Measurements from ENCODE around the gene ETV5.

Gene ETV5

GRCh38 chr3:186080849-186081438, 27.9 kb downstream of the ETV5 start:
- Histone ChIP-seq H3K9me3 (ENCODE audit: control insufficient read depth, insufficient read depth, low read depth, low read length) (no peaks in the 10 kb centered on the region), H3K27ac (ENCODE audit: extremely low read depth, low read depth, low read length) (no peak overlapping the region), H3K4me1 (ENCODE audit: control insufficient read depth, insufficient read depth, low read length) (no peaks in the 10 kb centered on the region), H3K4me3 (ENCODE audit: low read depth, low read length) (no peak overlapping the region), H3K36me3 (ENCODE audit: control insufficient read depth in 2 of 2, insufficient read depth in 1 of 2, low read length in 2 of 2) (peaks cover 0 to 3% of the 10 kb centered on the region in 2 experiments; a peak in 1 of 3 replicates)
- ChIA-PET POLR2A (no interaction called here), CTCF (interaction anchor here (1.2 kb wide), 1 partner anchor 22 kb away, joined by 3 read pairs; no protein-coding TSS in a partner anchor)
- TF ChIP-seq ZBTB21 (tag by site-specific recombination; IDR thresholded peaks at IDR 0.05): no peak
- TF ChIP-seq ZNF423 (tag by site-specific recombination; IDR thresholded peaks at IDR 0.05): no peak
- TF ChIP-seq ZNF473 (tag by site-specific recombination; IDR thresholded peaks at IDR 0.05): no peak
- TF ChIP-seq ZNF777 (tag by site-specific recombination; IDR thresholded peaks at IDR 0.05; ENCODE audit: borderline replicate concordance): no peak
- no peak for TF ChIP-seq ZBTB8A (tag by site-specific recombination; IDR thresholded peaks at IDR 0.05)
- no peak for TF ChIP-seq ZBTB49 (tag by site-specific recombination; IDR thresholded peaks at IDR 0.05; ENCODE audit: low read depth)
- no peak for TF ChIP-seq ZNF837 (tag by site-specific recombination; IDR thresholded peaks at IDR 0.05)
- no peak for TF ChIP-seq ZNF560 (tag by site-specific recombination; IDR thresholded peaks at IDR 0.05; ENCODE audit: borderline replicate concordance)
- no peak for TF ChIP-seq YY1 (tag by site-specific recombination; IDR thresholded peaks at IDR 0.05)
- no peak for TF ChIP-seq ZNF792 (tag by site-specific recombination; IDR thresholded peaks at IDR 0.05)
- no peak for TF ChIP-seq ZNF426 (tag by site-specific recombination; IDR thresholded peaks at IDR 0.05)
- TF ChIP-seq ZXDB (tag by site-specific recombination; IDR thresholded peaks at IDR 0.05): no peak
- TF ChIP-seq ZNF19 (tag by site-specific recombination; IDR thresholded peaks at IDR 0.05; ENCODE audit: low read depth): no peak

- Histone ChIP-seq H3K36me3 (ENCODE audit: control insufficient read depth in 2 of 2, insufficient read depth in 1 of 2, low read length in 2 of 2) (peaks cover 0 to 3% of the 10 kb centered on the region in 2 experiments; a peak in 1 of 3 replicates), H3K4me1 (ENCODE audit: control insufficient read depth, insufficient read depth, low read length) (no peaks in the 10 kb centered on the region), H3K4me3 (ENCODE audit: low read depth, low read length) (no peak overlapping the region), H3K9me3 (ENCODE audit: control insufficient read depth, insufficient read depth, low read depth, low read length) (no peaks in the 10 kb centered on the region), H3K27ac (ENCODE audit: extremely low read depth, low read depth, low read length) (no peak overlapping the region)
- TF ChIP-seq EGR2 (tag by site-specific recombination; IDR thresholded peaks at IDR 0.05; ENCODE audit: low read depth) (peak; percentile 32; the same call in 1 of the 2 replicates), ZNF585B (tag by site-specific recombination; IDR thresholded peaks at IDR 0.05) (no peak), ZNF513 (tag by site-specific recombination; IDR thresholded peaks at IDR 0.05) (no peak)
- ChIA-PET POLR2A (no interaction called here), CTCF (no interaction called here)
Measured at GRCh38 chr3:186079925-186080324, 29.0 kb downstream of the ETV5 start.

GRCh38 chr3:186077466-186077865, 31.4 kb downstream of the ETV5 start:
- no peak overlapping the region for H3K27ac ChIP-seq (ENCODE audit: extremely low read depth, low read depth, low read length)
- TF ChIP-seq ZNF747 (tag by site-specific recombination; IDR thresholded peaks at IDR 0.05) (no peak), YY2 (tag by site-specific recombination; IDR thresholded peaks at IDR 0.05) (no peak), ZNF580 (tag by site-specific recombination; IDR thresholded peaks at IDR 0.05) (no peak), MEIS1 (CRISPR knock-in tag; IDR thresholded peaks at IDR 0.05; ENCODE audit: borderline replicate concordance) (no peak), KLF16 (tag by site-specific recombination; IDR thresholded peaks at IDR 0.05) (no peak)
- ChIA-PET CTCF (no interaction called here), POLR2A (no interaction called here)
- no peak overlapping the region for H3K4me3 ChIP-seq (ENCODE audit: low read depth, low read length)
- H3K36me3 ChIP-seq (ENCODE audit: control insufficient read depth in 2 of 2, insufficient read depth in 1 of 2, low read length in 2 of 2): peaks cover 0 to 3% of the 10 kb centered on the region in 2 experiments; a peak in 1 of 3 replicates
- H3K9me3 ChIP-seq (ENCODE audit: control insufficient read depth, insufficient read depth, low read depth, low read length): no peaks in the 10 kb centered on the region
- no peaks in the 10 kb centered on the region for H3K4me1 ChIP-seq (ENCODE audit: control insufficient read depth, insufficient read depth, low read length)
